Keratinocyte (primary cell): Measurements from ENCODE around the gene GCH1. TPM values are rescaled to one million over a fixed set of nuclear protein-coding genes. Genes with fewer than 3 reads are reported as not detected.

Experiments
- DNase-seq: peaks from one replicate; pipeline ENCODE4 v3.0.0-alpha.2; 2011; ENCODE audit warnings: low read depth, missing footprints, low spot score
- FAIRE-seq: peaks from 2 replicates; lab custom pipeline; 2011; peaks lifted over from hg19 to GRCh38; lab: Jason Lieb, UNC
- H2AFZ ChIP-seq: 2 replicates; pipeline ENCODE4 v1.6.0; 2012; ENCODE audit warnings: low read length, control low read depth, inconsistent platforms; ENCODE audit not compliant: control insufficient read depth
- H3K27ac ChIP-seq: 2 replicates; pipeline ENCODE4 v1.5.1; 2011; ENCODE audit warnings: low read length; ENCODE audit not compliant: control insufficient read depth, insufficient read depth
- H3K27me3 ChIP-seq: 3 replicates; pipeline ENCODE4 v1.6.0; 2011; ENCODE audit warnings: low read length; ENCODE audit not compliant: control insufficient read depth, insufficient read depth; ENCODE audit errors: extremely low read depth
- H3K36me3 ChIP-seq, 2 experiments: 2 replicates in 1 of 2; 3 replicates in 1 of 2; pipeline ENCODE4 v1.5.1; 2011; ENCODE audit warnings: low read length in 2 of 2, mild to moderate bottlenecking in 1 of 2; ENCODE audit not compliant: control insufficient read depth in 2 of 2, insufficient read depth in 2 of 2; ENCODE audit errors: extremely low read depth in 1 of 2
- H3K4me1 ChIP-seq: 3 replicates; pipeline ENCODE4 v1.5.1; 2011; ENCODE audit warnings: low read length; ENCODE audit not compliant: control insufficient read depth, insufficient read depth; ENCODE audit errors: extremely low read depth
- H3K4me2 ChIP-seq: 3 replicates; pipeline ENCODE4 v1.6.0; 2011; ENCODE audit warnings: low read depth, low read length; ENCODE audit not compliant: control insufficient read depth, insufficient read depth; ENCODE audit errors: extremely low read depth
- H3K4me3 ChIP-seq, 3 experiments: fragments of 200-600 bp in 1 of 3; sonication (generic) in 1 of 3; 2 replicates in 2 of 3; 3 replicates in 1 of 3; pipeline ENCODE4 v1.5.1; 2011 to 2016; ENCODE audit warnings: low read length in 3 of 3, mild to moderate bottlenecking in 3 of 3, control low read depth in 2 of 3, inconsistent platforms in 1 of 3, low read depth in 1 of 3, mixed read lengths in 1 of 3, mixed run types in 1 of 3, moderate library complexity in 1 of 3; ENCODE audit not compliant: control insufficient read depth in 2 of 3, insufficient read depth in 2 of 3; ENCODE audit errors: extremely low read depth in 1 of 3
- H3K79me2 ChIP-seq: 2 replicates; pipeline ENCODE4 v1.6.0; 2012; ENCODE audit warnings: low read length; ENCODE audit not compliant: control insufficient read depth, insufficient read depth
- H3K9ac ChIP-seq: 3 replicates; pipeline ENCODE4 v1.6.0; 2011; ENCODE audit warnings: low read length; ENCODE audit not compliant: control insufficient read depth, insufficient read depth; ENCODE audit errors: extremely low read depth
- H3K9me1 ChIP-seq: 3 replicates; pipeline ENCODE4 v1.6.0; 2011; ENCODE audit warnings: low read length; ENCODE audit not compliant: control insufficient read depth, insufficient read depth; ENCODE audit errors: extremely low read depth
- H3K9me3 ChIP-seq: 2 replicates; pipeline ENCODE4 v1.5.1; 2012; ENCODE audit warnings: low read depth, low read length; ENCODE audit not compliant: control insufficient read depth
- H4K20me1 ChIP-seq: 3 replicates; pipeline ENCODE4 v1.6.0; 2011; ENCODE audit warnings: low read length; ENCODE audit not compliant: control insufficient read depth, insufficient read depth; ENCODE audit errors: extremely low read depth
- CTCF ChIP-seq, 3 experiments: IDR thresholded peaks in 1 of 3; conservative IDR thresholded peaks in 1 of 3; optimal IDR thresholded peaks in 1 of 3; 2 replicates in 2 of 3; 3 replicates in 1 of 3; pipeline versions ENCODE3 to v1.5.1; 2011; ENCODE audit warnings: low read length in 3 of 3, mild to moderate bottlenecking in 3 of 3, moderate library complexity in 2 of 3, control low read depth in 1 of 3, inconsistent platforms in 1 of 3; ENCODE audit not compliant: insufficient read depth in 2 of 3; ENCODE audit errors: extremely low read depth in 1 of 3
- EZH2 ChIP-seq: IDR thresholded peaks from one replicate; pipeline ENCODE4 v1.6.1; 2012; ENCODE audit warnings: inconsistent platforms, mild to moderate bottlenecking, low read length, moderate library complexity
- dilution Hi-C: fragments of 300-500 bp; cut with MboI; formaldehyde crosslinking; loops from one replicate; pipeline ENCODE4 v1.7.0; 2020; ENCODE audit warnings: low sequenced_read_pairs; ENCODE audit not compliant: extremely low pct_ligation_motif_present
- polyA plus RNA-seq, 5 experiments: library from polyadenylated mRNA; depleted of rRNA in 3 of 5; stranded (reverse) in 3 of 5; stranded (forward) in 1 of 5; unstranded in 1 of 5; fragments of >200 nt; gene quantifications; 1 replicate in 1 of 5; 2 replicates in 3 of 5; 3 replicates in 1 of 5; pipeline versions ENCODE4 v1.2.1 to v1.2.3, GENCODE V29; 2011 to 2012; ENCODE audit warnings: missing spikeins in 2 of 5, low read depth in 1 of 5, low replicate concordance in 1 of 5

Gene GCH1
- polyA plus RNA-seq, 1 donor (not counting 4 experiments of a cell fraction or from before 2014, with no cell fraction given), result 3.4 TPM

- Histone ChIP-seq H2AFZ (no peak overlapping the region), H3K9me1 (no peaks in the 10 kb centered on the region), H4K20me1 (no peaks in the 10 kb centered on the region), H3K79me2 (no peaks in the 10 kb centered on the region), H3K27ac (no peak overlapping the region), H3K27me3 (no peaks in the 10 kb centered on the region), H3K9me3 (no peaks in the 10 kb centered on the region), H3K4me3 (no peak overlapping the region), H3K4me2 (no peak overlapping the region), H3K36me3 (no peaks in the 10 kb centered on the region), H3K9ac (no peak overlapping the region), H3K4me1 (no peaks in the 10 kb centered on the region)
- TF ChIP-seq EZH2 (no peak), CTCF (optimal IDR thresholded peaks at IDR 0.05 in 1 of 3, IDR thresholded peaks at IDR 0.05 in 1 of 3, conservative IDR thresholded peaks at IDR 0.05 in 1 of 3; ENCODE audit: extremely low read depth in 1 of 3, insufficient read depth in 2 of 3, low read length in 3 of 3) (no peak)
- FAIRE-seq (no peak), DNase-seq (no peak)
- dilution Hi-C loops, result no loop called here
Observed at GRCh38 chr14:54834727-54835126, 67.9 kb downstream of the GCH1 start.

- Histone ChIP-seq H3K9ac (no peak overlapping the region), H3K27ac (no peak overlapping the region), H3K4me2 (no peak overlapping the region), H3K9me3 (no peaks in the 10 kb centered on the region), H3K27me3 (no peaks in the 10 kb centered on the region), H3K9me1 (no peaks in the 10 kb centered on the region), H3K79me2 (no peaks in the 10 kb centered on the region), H2AFZ (no peak overlapping the region), H3K4me3 (no peak overlapping the region), H3K36me3 (no peaks in the 10 kb centered on the region), H4K20me1 (no peaks in the 10 kb centered on the region), H3K4me1 (no peaks in the 10 kb centered on the region)
- DNase-seq (no peak), FAIRE-seq (no peak)
- TF ChIP-seq EZH2 (no peak), CTCF (optimal IDR thresholded peaks at IDR 0.05 in 1 of 3, IDR thresholded peaks at IDR 0.05 in 1 of 3, conservative IDR thresholded peaks at IDR 0.05 in 1 of 3; ENCODE audit: extremely low read depth in 1 of 3, insufficient read depth in 2 of 3, low read length in 3 of 3) (no peak)
- dilution Hi-C loops, result no loop called here
Observed at GRCh38 chr14:54834081-54834480, 68.5 kb downstream of the GCH1 start.
